IMR-90 (cell line): ENCODE data around the gene DDN.
A peak's percentile ranks its signal among the peaks of the same experiment; 100 is the strongest.

Source experiments
- BHLHE40 ChIP-seq: fragments of 150-350 bp; IDR thresholded peaks from 2 replicates; pipeline ENCODE4 v1.6.1; 2016; ENCODE audit warnings: mild to moderate bottlenecking, low read depth, low read length
- CEBPB ChIP-seq: IDR thresholded peaks from 2 replicates; pipeline ENCODE4 v1.6.1; 2012; ENCODE audit warnings: low read depth, low read length, improper control_type of control experiment
- FOS ChIP-seq: fragments of 150-350 bp; IDR thresholded peaks from 2 replicates; pipeline ENCODE4 v1.6.1; 2016; ENCODE audit warnings: low read depth, low read length
- MAFK ChIP-seq: IDR thresholded peaks from 2 replicates; pipeline ENCODE4 v1.6.1; 2012; ENCODE audit warnings: low read depth, low read length, improper control_type of control experiment
- MXI1 ChIP-seq: IDR thresholded peaks from 2 replicates; pipeline ENCODE4 v1.6.1; 2012; ENCODE audit warnings: low read depth, mild to moderate bottlenecking, low read length, moderate library complexity, borderline replicate concordance
- NFE2L2 ChIP-seq: fragments of 150-350 bp; IDR thresholded peaks from 2 replicates; pipeline ENCODE4 v1.6.1; 2016; ENCODE audit warnings: low read depth, mild to moderate bottlenecking, low read length
- POLR2A ChIP-seq: IDR thresholded peaks from 2 replicates; pipeline ENCODE4 v1.6.1; 2012; ENCODE audit warnings: mild to moderate bottlenecking, low read depth, low read length
- RAD21 ChIP-seq: IDR thresholded peaks from 2 replicates; pipeline ENCODE4 v1.6.1; 2012; ENCODE audit warnings: low read length, improper control_type of control experiment
- RCOR1 ChIP-seq: IDR thresholded peaks from 2 replicates; pipeline ENCODE4 v1.6.1; 2012; ENCODE audit warnings: mild to moderate bottlenecking, low read length, improper control_type of control experiment; ENCODE audit not compliant: insufficient replicate concordance
- RFX5 ChIP-seq: IDR thresholded peaks from 2 replicates; pipeline ENCODE4 v1.8.0; 2012; ENCODE audit warnings: low read depth, mild to moderate bottlenecking, low read length, moderate library complexity
- SMC3 ChIP-seq: fragments of 150-350 bp; IDR thresholded peaks from 2 replicates; pipeline ENCODE4 v1.6.1; 2016; ENCODE audit warnings: low read depth, mild to moderate bottlenecking, antibody characterized with exemption, low read length, moderate library complexity
- TF ChIP-seq, protein P1 (sequence below): conservative IDR thresholded peaks from 2 replicates; pipeline ENCODE4 v1.5.1; 2012; ENCODE audit warnings: mild to moderate bottlenecking, low read depth, low read length, improper control_type of control experiment
- TF ChIP-seq, protein P2 (sequence below): fragments of 150-350 bp; IDR thresholded peaks from 2 replicates; pipeline ENCODE4 v1.6.1; 2017; ENCODE audit warnings: mild to moderate bottlenecking, antibody characterized with exemption, low read length, low read depth
- TF ChIP-seq, protein P3 (sequence below): fragments of 150-350 bp; IDR thresholded peaks from 2 replicates; pipeline ENCODE4 v1.6.1; 2016; ENCODE audit warnings: low read depth, mild to moderate bottlenecking, low read length, moderate library complexity, borderline replicate concordance

DNA sequence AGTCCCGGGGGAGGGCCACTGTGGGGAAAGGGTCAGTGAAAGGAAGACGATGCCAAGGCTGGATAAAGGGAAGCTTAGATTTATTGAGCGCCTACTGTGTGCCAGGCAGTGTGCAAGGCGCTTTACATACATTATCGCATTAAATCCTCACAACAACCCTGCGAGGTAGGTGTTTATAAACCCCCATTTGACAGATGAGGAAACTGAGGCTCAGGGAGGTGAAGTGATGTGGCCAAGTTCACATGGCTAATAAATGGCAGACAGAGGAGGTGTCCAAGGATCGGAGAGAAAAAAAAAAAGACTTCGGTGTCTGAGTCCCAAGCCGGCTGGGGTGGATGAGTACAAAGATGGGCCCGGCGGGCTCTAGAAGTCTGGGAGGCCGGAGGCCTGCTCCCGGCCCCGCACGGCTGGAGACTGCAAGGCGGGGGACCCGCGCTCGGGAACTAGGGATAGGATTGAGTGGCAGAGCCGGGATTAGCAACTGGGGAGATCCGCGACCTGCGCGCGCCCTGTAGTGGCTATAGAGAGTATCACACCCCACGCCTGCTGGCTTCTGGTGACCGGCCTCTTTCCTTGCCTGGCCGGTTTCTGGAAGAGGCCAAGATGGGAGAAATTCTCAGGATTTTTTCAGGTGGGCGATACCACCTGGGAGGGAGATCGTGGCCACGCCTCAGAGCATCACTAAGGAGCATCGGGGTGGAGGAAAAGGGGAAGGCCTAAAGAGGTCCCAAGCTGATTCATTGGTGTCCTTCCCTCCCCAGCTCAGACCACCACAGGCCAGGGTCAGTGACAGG is 3.9 kb downstream of the DDN start:
- TF ChIP-seq RAD21 (peak; percentile 84), MXI1 (no peak), SMC3 (peak; percentile 68), POLR2A (no peak), CEBPB (no peak), MAFK (no peak), RCOR1 (no peak), RFX5 (no peak), FOS (no peak), BHLHE40 (no peak), NFE2L2 (no peak)
- TF ChIP-seq, protein P1, sequence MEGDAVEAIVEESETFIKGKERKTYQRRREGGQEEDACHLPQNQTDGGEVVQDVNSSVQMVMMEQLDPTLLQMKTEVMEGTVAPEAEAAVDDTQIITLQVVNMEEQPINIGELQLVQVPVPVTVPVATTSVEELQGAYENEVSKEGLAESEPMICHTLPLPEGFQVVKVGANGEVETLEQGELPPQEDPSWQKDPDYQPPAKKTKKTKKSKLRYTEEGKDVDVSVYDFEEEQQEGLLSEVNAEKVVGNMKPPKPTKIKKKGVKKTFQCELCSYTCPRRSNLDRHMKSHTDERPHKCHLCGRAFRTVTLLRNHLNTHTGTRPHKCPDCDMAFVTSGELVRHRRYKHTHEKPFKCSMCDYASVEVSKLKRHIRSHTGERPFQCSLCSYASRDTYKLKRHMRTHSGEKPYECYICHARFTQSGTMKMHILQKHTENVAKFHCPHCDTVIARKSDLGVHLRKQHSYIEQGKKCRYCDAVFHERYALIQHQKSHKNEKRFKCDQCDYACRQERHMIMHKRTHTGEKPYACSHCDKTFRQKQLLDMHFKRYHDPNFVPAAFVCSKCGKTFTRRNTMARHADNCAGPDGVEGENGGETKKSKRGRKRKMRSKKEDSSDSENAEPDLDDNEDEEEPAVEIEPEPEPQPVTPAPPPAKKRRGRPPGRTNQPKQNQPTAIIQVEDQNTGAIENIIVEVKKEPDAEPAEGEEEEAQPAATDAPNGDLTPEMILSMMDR = peak; percentile 85
- TF ChIP-seq, protein P2, sequence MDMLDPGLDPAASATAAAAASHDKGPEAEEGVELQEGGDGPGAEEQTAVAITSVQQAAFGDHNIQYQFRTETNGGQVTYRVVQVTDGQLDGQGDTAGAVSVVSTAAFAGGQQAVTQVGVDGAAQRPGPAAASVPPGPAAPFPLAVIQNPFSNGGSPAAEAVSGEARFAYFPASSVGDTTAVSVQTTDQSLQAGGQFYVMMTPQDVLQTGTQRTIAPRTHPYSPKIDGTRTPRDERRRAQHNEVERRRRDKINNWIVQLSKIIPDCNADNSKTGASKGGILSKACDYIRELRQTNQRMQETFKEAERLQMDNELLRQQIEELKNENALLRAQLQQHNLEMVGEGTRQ = no peak
- TF ChIP-seq, protein P3, sequence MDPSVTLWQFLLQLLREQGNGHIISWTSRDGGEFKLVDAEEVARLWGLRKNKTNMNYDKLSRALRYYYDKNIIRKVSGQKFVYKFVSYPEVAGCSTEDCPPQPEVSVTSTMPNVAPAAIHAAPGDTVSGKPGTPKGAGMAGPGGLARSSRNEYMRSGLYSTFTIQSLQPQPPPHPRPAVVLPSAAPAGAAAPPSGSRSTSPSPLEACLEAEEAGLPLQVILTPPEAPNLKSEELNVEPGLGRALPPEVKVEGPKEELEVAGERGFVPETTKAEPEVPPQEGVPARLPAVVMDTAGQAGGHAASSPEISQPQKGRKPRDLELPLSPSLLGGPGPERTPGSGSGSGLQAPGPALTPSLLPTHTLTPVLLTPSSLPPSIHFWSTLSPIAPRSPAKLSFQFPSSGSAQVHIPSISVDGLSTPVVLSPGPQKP = no peak
